ENCODE results near the gene TSC22D3.
"Not testable (repeated sequence)": the region's sequence is repeated elsewhere in the genome, so short reads cannot be mapped to it uniquely, and the experiment has no call there.

TSC22D3 gene

GRCh38 chrX:107677501-107677901 lies 98.1 kb downstream of the TSC22D3 start:
- DNase-seq, result peak; percentile 20

GRCh38 chrX:107676559-107677378 lies 98.8 kb downstream of the TSC22D3 start:
- peak; percentile 63 for DNase-seq

GRCh38 chrX:107675823-107676555 lies 99.6 kb downstream of the TSC22D3 start:
- DNase-seq, result peak; percentile 22

GRCh38 chrX:107675365-107675654 lies 100.3 kb downstream of the TSC22D3 start:
- DNase-seq, result no peak

GRCh38 chrX:107674480-107675364 lies 100.9 kb downstream of the TSC22D3 start:
- peak; percentile 30 for DNase-seq

GRCh38 chrX:107673933-107674479 lies 101.6 kb downstream of the TSC22D3 start:
- peak; percentile 23 for DNase-seq

GRCh38 chrX:107673431-107673830 lies 102.2 kb downstream of the TSC22D3 start:
- DNase-seq, result no peak

GRCh38 chrX:107672955-107673378 lies 102.6 kb downstream of the TSC22D3 start:
- DNase-seq, result peak; percentile 61

- DNase-seq, result not testable (repeated sequence)
Observed at GRCh38 chrX:107671256-107671655, 104.3 kb downstream of the TSC22D3 start.

GRCh38 chrX:107669885-107670628 lies 105.5 kb downstream of the TSC22D3 start:
- DNase-seq, result no peak

- no peak for DNase-seq
Observed at GRCh38 chrX:107669261-107669660, 106.3 kb downstream of the TSC22D3 start.

- DNase-seq, result not testable (repeated sequence)
Observed at GRCh38 chrX:107668710-107669109, 106.9 kb downstream of the TSC22D3 start.

- DNase-seq, result no peak
Observed at GRCh38 chrX:107667426-107667825, 108.2 kb downstream of the TSC22D3 start.

GRCh38 chrX:107666931-107667330 lies 108.7 kb downstream of the TSC22D3 start:
- no peak for DNase-seq
